SH-SY5Y (cell line): ENCODE data around the gene CDK18.
A peak's percentile ranks its signal among the peaks of the same experiment; 100 is the strongest.

Experiments
- GATA2 ChIP-seq: IDR thresholded peaks from 2 replicates; pipeline ENCODE4 v1.6.1; 2011; ENCODE audit warnings: mild to moderate bottlenecking, low read depth, low read length
- GATA3 ChIP-seq: IDR thresholded peaks from 2 replicates; pipeline ENCODE4 v1.6.1; 2011; ENCODE audit warnings: low read depth, mild to moderate bottlenecking, low read length, moderate library complexity

CDK18 gene

GRCh38 chr1:205568469-205569361, 64.2 kb downstream of the CDK18 start:
- no peak for TF ChIP-seq GATA3

GRCh38 chr1:205569411-205570172, 65.1 kb downstream of the CDK18 start:
- TF ChIP-seq GATA3 (no peak), GATA2 (no peak)

- TF ChIP-seq GATA3 (no peak), GATA2 (no peak)
These were observed 65.7 kb downstream of the CDK18 start for GRCh38 chr1:205570173-205570501.

- TF ChIP-seq GATA2 = no peak
- TF ChIP-seq GATA3 = no peak
These were observed 66.5 kb downstream of the CDK18 start for GRCh38 chr1:205570796-205571537.

GRCh38 chr1:205571747-205572146, 67.3 kb downstream of the CDK18 start:
- no peak for TF ChIP-seq GATA3
- TF ChIP-seq GATA2 = no peak

GRCh38 chr1:205572421-205572820, 68.0 kb downstream of the CDK18 start:
- TF ChIP-seq GATA2 (no peak), GATA3 (no peak)

- TF ChIP-seq GATA2 (no peak), GATA3 (no peak)
These were observed 70.9 kb downstream of the CDK18 start for GRCh38 chr1:205575294-205575885.

GRCh38 chr1:205576011-205576410, 71.5 kb downstream of the CDK18 start:
- TF ChIP-seq GATA2 = no peak
- TF ChIP-seq GATA3 = no peak

GRCh38 chr1:205576805-205577761, 72.6 kb downstream of the CDK18 start:
- TF ChIP-seq GATA3 (no peak), GATA2 (no peak)

- TF ChIP-seq GATA2 = peak; percentile 81; the same call in 1 of the 2 replicates
- TF ChIP-seq GATA3 = no peak
These were observed 73.6 kb downstream of the CDK18 start for GRCh38 chr1:205577874-205578658.

GRCh38 chr1:205578780-205579571, 74.5 kb downstream of the CDK18 start:
- TF ChIP-seq GATA2 = no peak
- no peak for TF ChIP-seq GATA3

GRCh38 chr1:205579711-205580110, 75.2 kb downstream of the CDK18 start:
- TF ChIP-seq GATA3 (no peak), GATA2 (no peak)
